ENCODE data around the gene CHKA.

- TF ChIP-seq CTCF (IDR thresholded peaks at IDR 0.05) (no peak), EP300 (IDR thresholded peaks at IDR 0.05) (no peak), POLR2A (IDR thresholded peaks at IDR 0.05) (no peak), POLR2AphosphoS5 (IDR thresholded peaks at IDR 0.05) (no peak)
Measured at GRCh38 chr11:68053981-68054812, 67.0 kb downstream of the CHKA start.

All from stomach (tissue), 4 donors.